GM12864 (cell line): ENCODE data around the gene TESMIN.

ENCODE experiments used
- DNase-seq: peaks from one replicate; pipeline ENCODE4 v3.0.0-alpha.2; 2011; ENCODE audit warnings: low read depth
- H3K4me3 ChIP-seq: 2 replicates; pipeline ENCODE4 v1.5.1; 2011; ENCODE audit warnings: mild to moderate bottlenecking, low read depth, low read length, control low read depth
- CTCF ChIP-seq: IDR thresholded peaks from 2 replicates; pipeline ENCODE4 v1.5.1; 2011; ENCODE audit warnings: low read depth, mild to moderate bottlenecking, moderate library complexity, low read length, control low read depth, inconsistent platforms; ENCODE audit errors: missing control alignments

The TESMIN gene

GRCh38 chr11:68667511-68668500, 83.5 kb downstream of the TESMIN start:
- DNase-seq, result no peak
- H3K4me3 ChIP-seq, result no peak overlapping the region
- no peak for TF ChIP-seq CTCF

GRCh38 chr11:68666849-68667248, 84.5 kb downstream of the TESMIN start:
- TF ChIP-seq CTCF, result no peak
- DNase-seq, result no peak
- H3K4me3 ChIP-seq, result no peak overlapping the region

DNA sequence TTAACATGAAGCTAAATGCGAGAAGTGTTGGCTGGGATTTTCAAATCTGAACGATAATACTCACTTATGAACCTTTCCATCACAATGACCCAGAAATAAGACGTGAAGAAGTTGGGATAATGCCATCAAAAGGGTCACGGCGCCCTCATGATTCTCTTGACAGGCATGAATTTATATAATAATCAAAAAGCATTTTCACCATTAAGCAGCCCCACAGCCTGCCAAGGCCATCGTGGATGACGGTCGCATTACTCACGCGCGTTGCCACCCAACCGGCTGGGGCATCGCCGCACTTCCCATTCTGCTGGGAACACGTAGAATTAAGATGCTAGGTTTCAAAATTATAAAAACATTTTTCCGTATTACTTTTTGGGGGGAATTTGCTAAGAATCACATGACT, 85.9 kb downstream of the TESMIN start:
- DNase-seq, result no peak
- H3K4me3 ChIP-seq, result no peak overlapping the region
- TF ChIP-seq CTCF, result no peak

DNA sequence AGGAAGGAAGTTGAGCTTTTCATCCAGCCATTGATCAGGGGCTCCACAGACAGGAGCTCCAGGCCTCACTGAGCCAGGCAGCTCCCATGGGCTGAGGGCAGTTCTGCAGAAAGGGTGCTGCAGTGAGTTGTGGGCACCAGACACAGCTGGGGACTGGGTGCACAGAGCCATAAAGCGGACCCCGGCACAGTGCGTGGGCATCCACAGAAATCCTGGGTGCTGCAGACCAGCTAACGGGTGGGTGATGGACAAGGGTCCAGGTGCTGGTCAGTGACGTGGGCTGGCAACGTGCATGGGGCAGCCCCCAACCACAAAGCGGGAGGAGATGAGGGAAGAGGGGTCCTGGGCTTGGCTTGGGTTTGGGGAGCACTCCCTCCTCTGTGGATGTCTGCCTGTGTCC, 86.4 kb downstream of the TESMIN start:
- H3K4me3 ChIP-seq, result no peak overlapping the region
- no peak for DNase-seq
- TF ChIP-seq CTCF, result no peak

DNA sequence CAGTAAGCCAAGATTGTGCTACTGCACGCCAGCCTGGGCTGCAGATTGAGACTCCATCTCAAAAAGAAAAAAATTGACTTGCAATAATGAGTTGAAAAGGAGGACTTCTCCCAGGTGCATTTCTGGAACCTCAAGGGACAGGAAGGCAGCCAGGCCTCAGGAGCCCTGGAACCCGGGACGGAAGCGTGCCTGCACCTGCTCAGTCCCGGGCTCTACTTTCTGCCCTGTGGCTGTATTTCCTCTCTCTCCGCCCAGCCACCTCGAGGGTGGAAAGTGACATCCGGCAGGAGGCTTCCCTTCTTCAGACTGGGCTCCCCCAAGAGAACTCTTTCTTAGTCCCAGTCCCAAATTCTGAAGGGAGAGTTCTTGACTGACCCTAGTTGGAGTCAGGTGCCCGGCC, 87.2 kb downstream of the TESMIN start:
- no peak for TF ChIP-seq CTCF
- no peak overlapping the region for H3K4me3 ChIP-seq
- no peak for DNase-seq

DNA sequence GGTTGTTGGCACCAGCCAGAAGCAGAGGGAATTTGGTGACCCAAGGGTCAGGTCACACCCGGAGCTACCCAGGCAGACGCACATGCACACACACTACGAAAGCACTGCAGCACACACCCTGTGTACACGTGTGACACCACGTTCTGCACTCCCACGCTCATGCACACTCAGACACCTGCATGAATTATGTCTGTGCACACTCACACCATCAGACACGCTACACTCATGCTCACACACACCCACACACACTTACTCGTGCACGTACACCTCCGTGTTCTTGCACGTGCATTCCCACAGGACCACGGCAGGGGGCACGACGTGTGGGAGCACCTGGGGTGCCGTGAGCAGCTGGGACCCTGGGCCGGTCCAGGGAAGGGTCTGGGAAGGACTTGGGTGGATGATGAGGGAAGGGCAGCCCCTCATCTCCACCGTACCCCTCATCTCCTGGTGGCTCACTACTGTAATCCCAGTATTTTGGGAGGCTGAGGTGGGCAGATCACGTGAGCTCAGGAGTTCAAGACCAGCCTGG, 87.8 kb downstream of the TESMIN start:
- no peak for TF ChIP-seq CTCF
- no peak for DNase-seq
- H3K4me3 ChIP-seq, result no peak overlapping the region
